Heart left ventricle (tissue), 16 donors: ENCODE data around the gene ZNF750. TPM values are rescaled to one million over a fixed set of nuclear protein-coding genes. Genes with fewer than 3 reads are reported as not detected.

Experiments used
- ATAC-seq, 4 donors: fragments of 200-7000 bp; cut with Tn5 transposase; one replicate each; pipeline ENCODE4 v1.9.1; 2020 to 2022; ENCODE audit warnings: moderate library complexity in 4 of 4, mild to moderate bottlenecking in 3 of 4, moderate number of reproducible peaks in 1 of 4
- DNase-seq, 5 donors: peaks; one replicate each; pipeline ENCODE4 v3.0.0-alpha.2; 2020
- H3K27ac ChIP-seq, 12 donors: fragments of 200-600 bp; sonication (generic) in 4 of 12; one replicate each; pipeline versions ENCODE4 v1.5.0 to v1.8.0; 2016 to 2022; ENCODE audit warnings: mild to moderate bottlenecking in 2 of 12
- H3K27me3 ChIP-seq, 9 donors: fragments of 200-600 bp; sonication (generic) in 2 of 9; one replicate each; pipeline versions ENCODE4 v1.5.1 to v1.8.0; 2016 to 2022; ENCODE audit warnings: mild to moderate bottlenecking in 3 of 9
- H3K36me3 ChIP-seq, 9 donors: fragments of 200-600 bp; sonication (generic) in 2 of 9; one replicate each; pipeline versions ENCODE4 v1.5.0 to v1.8.0; 2018 to 2022; ENCODE audit warnings: mild to moderate bottlenecking in 2 of 9
- H3K4me1 ChIP-seq, 12 donors: fragments of 200-600 bp; sonication (generic) in 4 of 12; one replicate each; pipeline versions ENCODE4 v1.5.0 to v1.8.0; 2016 to 2022; ENCODE audit warnings: mild to moderate bottlenecking in 3 of 12
- H3K4me3 ChIP-seq, 12 donors: fragments of 200-600 bp; sonication (generic) in 4 of 12; one replicate each; pipeline versions ENCODE4 v1.5.0 to v1.8.0; 2017 to 2022; ENCODE audit warnings: mild to moderate bottlenecking in 9 of 12, moderate library complexity in 4 of 12
- H3K9me3 ChIP-seq, 12 donors: fragments of 200-600 bp; sonication (generic) in 4 of 12; one replicate each; pipeline versions ENCODE4 v1.5.0 to v1.8.0; 2016 to 2022; ENCODE audit warnings: mild to moderate bottlenecking in 1 of 12
- CTCF ChIP-seq, 12 donors: fragments of 200-600 bp; sonication (generic) in 4 of 12; IDR thresholded peaks; one replicate each; pipeline versions ENCODE4 v1.5.0 to v1.8.0; 2018 to 2022; ENCODE audit warnings: antibody characterized with exemption in 12 of 12, mild to moderate bottlenecking in 5 of 12
- POLR2A ChIP-seq, 2 donors: fragments of 450-650 bp; IDR thresholded peaks; one replicate each; pipeline ENCODE4 v1.6.1; 2017; ENCODE audit warnings: antibody characterized with exemption in 2 of 2, mild to moderate bottlenecking in 2 of 2, moderate library complexity in 2 of 2
- WGBS, 4 donors: extraction: QIAGEN DNeasy Blood & Tissue Kit in 2 of 4; methylation state at CpG; one replicate each; pipeline versions ENCODE4 v1.1.5 to v1.1.7; 2013 to 2018; 5-methylcytosine and 5-hydroxymethylcytosine counted together
- intact Hi-C, 10 donors: fragments of 100-400 bp; cut with DNase I; formaldehyde crosslinking; loops; one replicate each; pipeline versions ENCODE4 v1.11.1 to v1.14.2; 2022
- polyA plus RNA-seq, 2 donors: library from polyadenylated mRNA; stranded (reverse); fragments of 200-250 nt; gene quantifications; one replicate each; pipeline ENCODE4 v1.2.3, GENCODE V29; 2013
- total RNA-seq, 9 donors: library from RNA; depleted of rRNA in 2 of 9; stranded (reverse); fragments of >200 nt in 2 of 9; fragmentation: NEBNext Ultra II Directional in 3 of 9; extraction: Animal tissue kit (Norgen Biotek cat#: 25700) in 3 of 9; gene quantifications; one replicate each; pipeline versions ENCODE4 v1.1.0 to v1.2.4, GENCODE V29; 2016 to 2023
- donor health status: ischemic (EF 13 %, LVEDD 7.1; RV severe dilation, severe dysfunction).
- donor health status: healthy with polysubstance abuse.
- donor health status: DM: no; HTN: yes; CAD: no.
- donor health status: DM: no; HTN: no; CAD: no.
- donor health status: ischemic (EF 25% LVEDD 6.9; RV normal size, moderate dysfunction).
- donor health status: ischemic (EF 25% LVEDD 5.7; RV mildly dilated, moderate dysfunction).
- donor health status: healthy.
- donor health status: DM: yes; HTN: yes; CAD: no.
- donor health status: ischemic (EF 35%, LVEDD 5.7; RV mildly dilated, moderate dysfunction).
- donor health status: nonischemic (EF 11% LVEDD 7.7; RV severe dilation, severe dysfunction).
- donor health status: DM: yes; HTN: yes; CAD: no.
- donor health status: PGD.
- donor health status: ischemic (EF 29% LVEDD 5.4; RV normal size, mild dysfunction).
- donor health status: nonischemic (EF 23%, LVEDD 6.1; RV moderate dilation, normal function).

ZNF750 gene
- total and polyA plus RNA-seq, 11 donors = 0.08 to 0.38 (median 0.24) TPM; not detected in 7

- whole genome bisulfite sequencing, 4 donors = 77 to 83% (median 79%) methylated on average over 5 of the region's 5 CpGs
- Histone ChIP-seq H3K4me1 (peaks cover 0 to 4% (median 0%) of the 10 kb centered on the region in 12 donors), H3K27me3 (no peaks in the 10 kb centered on the region), H3K27ac (peak overlapping the region in 5 of 12 donors; percentile 19 to 49 (median 33)), H3K4me3 (no peak overlapping the region), H3K36me3 (peaks cover 0 to 30% (median 10%) of the 10 kb centered on the region in 9 donors), H3K9me3 (peaks cover 0 to 21% (median 8%) of the 10 kb centered on the region in 12 donors)
- no peak for TF ChIP-seq POLR2A (IDR thresholded peaks at IDR 0.05)
- TF ChIP-seq CTCF (IDR thresholded peaks at IDR 0.05) = peak in 7 of 12 donors; percentile 7 to 31 (median 25)
- ATAC-seq = peak in 3 of 4 donors; percentile 13 to 79 (median 66)
- intact Hi-C loops = no loop called here
- peak in 2 of 5 donors; percentile 24 to 48 for DNase-seq
Observed at GRCh38 chr17:82823004-82823403, 16.8 kb downstream of the ZNF750 start.

GRCh38 chr17:82822281-82822680, 17.5 kb downstream of the ZNF750 start:
- 90 to 94% (median 93%) methylated on average over 16 of the region's 16 CpGs for WGBS, 4 donors
- no peak overlapping the region for H3K4me3 ChIP-seq
- H3K36me3 ChIP-seq = peaks cover 0 to 33% (median 15%) of the 10 kb centered on the region in 9 donors
- no peak for ATAC-seq
- H3K9me3 ChIP-seq = peaks cover 0 to 21% (median 8%) of the 10 kb centered on the region in 12 donors
- intact Hi-C loops = no loop called here
- DNase-seq = peak in 2 of 5 donors; percentile 15 to 28
- no peaks in the 10 kb centered on the region for H3K27me3 ChIP-seq
- H3K4me1 ChIP-seq = peaks cover 0 to 4% (median 0%) of the 10 kb centered on the region in 12 donors
- TF ChIP-seq CTCF (IDR thresholded peaks at IDR 0.05) (no peak), POLR2A (IDR thresholded peaks at IDR 0.05) (no peak)
- H3K27ac ChIP-seq = no peak overlapping the region

GRCh38 chr17:82821554-82821953, 18.3 kb downstream of the ZNF750 start:
- Histone ChIP-seq H3K4me1 (peaks cover 0 to 4% (median 0%) of the 10 kb centered on the region in 12 donors), H3K36me3 (peaks cover 0 to 36% (median 20%) of the 10 kb centered on the region in 9 donors), H3K9me3 (peaks cover 0 to 21% (median 8%) of the 10 kb centered on the region in 12 donors), H3K4me3 (no peak overlapping the region), H3K27ac (peak overlapping the region in 3 of 12 donors; percentile 9 to 32 (median 24)), H3K27me3 (no peaks in the 10 kb centered on the region)
- DNase-seq (no peak), ATAC-seq (no peak)
- intact Hi-C loops = no loop called here
- WGBS, 4 donors = 92 to 97% (median 96%) methylated on average over 2 of the region's 2 CpGs
- no peak for TF ChIP-seq POLR2A (IDR thresholded peaks at IDR 0.05)
- no peak for TF ChIP-seq CTCF (IDR thresholded peaks at IDR 0.05)

- intact Hi-C loops = no loop called here
- peaks cover 0 to 45% (median 28%) of the 10 kb centered on the region in 9 donors for H3K36me3 ChIP-seq
- 92 to 97% (median 93%) methylated on average over 5 of the region's 5 CpGs for WGBS, 4 donors
- no peak for TF ChIP-seq CTCF (IDR thresholded peaks at IDR 0.05)
- no peak for TF ChIP-seq POLR2A (IDR thresholded peaks at IDR 0.05)
- H3K4me1 ChIP-seq = peaks cover 0 to 4% (median 0%) of the 10 kb centered on the region in 12 donors
- H3K27ac ChIP-seq = peak overlapping the region in 3 of 12 donors; percentile 9 to 32 (median 24)
- no peak overlapping the region for H3K4me3 ChIP-seq
- no peak for ATAC-seq
- DNase-seq = peak in 1 of 5 donors; percentile 6
- H3K27me3 ChIP-seq = no peaks in the 10 kb centered on the region
- peaks cover 0 to 21% (median 8%) of the 10 kb centered on the region in 12 donors for H3K9me3 ChIP-seq
Observed at GRCh38 chr17:82820278-82821251, 19.3 kb downstream of the ZNF750 start.
